ENCODE measurements around the gene RAB36. TPM values are rescaled to one million over a fixed set of nuclear protein-coding genes. Genes with fewer than 3 reads are reported as not detected.
A peak's percentile ranks its signal among the peaks of the same experiment; 100 is the strongest.

Gene RAB36
- total and polyA plus RNA-seq, 7 experiments from 2014 or later, result 0.10 to 1.2 (median 0.40) TPM

- H3K9me3 Mint-ChIP-seq, result no peaks in the 10 kb centered on the region
- H3K4me1 Mint-ChIP-seq, result peaks cover 9 to 79% (median 56%) of the 10 kb centered on the region in 7 donors
- ATAC-seq (no peak), DNase-seq (no peak)
- Histone ChIP-seq H3K4me3 (ENCODE audit: low read length) (no peak overlapping the region), H3K27me3 (ENCODE audit: control insufficient read depth in 2 of 2, insufficient read depth in 2 of 2, low read length in 2 of 2) (no peaks in the 10 kb centered on the region), H3K9me3 (ENCODE audit: control insufficient read depth in 2 of 3, low read length in 3 of 3) (no peaks in the 10 kb centered on the region), H3K4me1 (ENCODE audit: control insufficient read depth in 2 of 2, insufficient read depth in 2 of 2, low read length in 2 of 2) (peaks cover 0 to 3% of the 10 kb centered on the region in 2 donors), H3K36me3 (ENCODE audit: control insufficient read depth in 2 of 3, insufficient read depth in 3 of 3, low read length in 3 of 3) (peaks cover 0 to 17% (median 0%) of the 10 kb centered on the region in 3 experiments), H3K27ac (ENCODE audit: low read depth, low read length) (no peak overlapping the region)
- H3K27ac Mint-ChIP-seq, result peak overlapping the region in 3 of 9 donors; percentile 47 to 76 (median 54)
- peaks cover 0 to 55% (median 10%) of the 10 kb centered on the region in 5 donors for H3K36me3 Mint-ChIP-seq
- CTCF ChIA-PET, result no interaction called here
- POLR2A ChIA-PET, result no interaction called here
- H3K27me3 Mint-ChIP-seq, result no peaks in the 10 kb centered on the region
- no peak overlapping the region for H3K4me3 Mint-ChIP-seq
- intact Hi-C loops (cut with micrococcal nuclease), result loop anchor here in 1 of 2 donors (2.0 kb wide), 1 partner anchor 15 kb away; no protein-coding TSS in a partner anchor
Measured at GRCh38 chr22:23204125-23204488, 58.8 kb downstream of the RAB36 start.

- ChIA-PET POLR2A (no interaction called here), CTCF (no interaction called here)
- H3K4me1 ChIP-seq (ENCODE audit: control insufficient read depth in 2 of 2, insufficient read depth in 2 of 2, low read length in 2 of 2), result peaks cover 0 to 3% of the 10 kb centered on the region in 2 donors
- no peak overlapping the region for H3K4me3 ChIP-seq (ENCODE audit: low read length)
- no peaks in the 10 kb centered on the region for H3K27me3 ChIP-seq (ENCODE audit: control insufficient read depth in 2 of 2, insufficient read depth in 2 of 2, low read length in 2 of 2)
- no peak for DNase-seq
- H3K4me1 Mint-ChIP-seq, result peaks cover 9 to 75% (median 52%) of the 10 kb centered on the region in 7 donors
- H3K27ac ChIP-seq (ENCODE audit: low read depth, low read length), result no peak overlapping the region
- H3K4me3 Mint-ChIP-seq, result no peak overlapping the region
- H3K36me3 ChIP-seq (ENCODE audit: control insufficient read depth in 2 of 3, insufficient read depth in 3 of 3, low read length in 3 of 3), result peaks cover 0 to 17% (median 0%) of the 10 kb centered on the region in 3 experiments
- no peak for ATAC-seq
- peak overlapping the region in 1 of 9 donors; percentile 71 for H3K27ac Mint-ChIP-seq
- H3K36me3 Mint-ChIP-seq, result peaks cover 0 to 51% (median 10%) of the 10 kb centered on the region in 5 donors
- intact Hi-C loops (cut with micrococcal nuclease), result loop anchor here in 1 of 2 donors (2.0 kb wide), 1 partner anchor 14 kb away; no protein-coding TSS in a partner anchor
- H3K27me3 Mint-ChIP-seq, result no peaks in the 10 kb centered on the region
- H3K9me3 Mint-ChIP-seq, result no peaks in the 10 kb centered on the region
- H3K9me3 ChIP-seq (ENCODE audit: control insufficient read depth in 2 of 3, low read length in 3 of 3), result no peaks in the 10 kb centered on the region
Measured at GRCh38 chr22:23204541-23205157, 59.4 kb downstream of the RAB36 start.

GRCh38 chr22:23205339-23206049 lies 60.2 kb downstream of the RAB36 start:
- peaks cover 0 to 17% (median 0%) of the 10 kb centered on the region in 3 experiments for H3K36me3 ChIP-seq (ENCODE audit: control insufficient read depth in 2 of 3, insufficient read depth in 3 of 3, low read length in 3 of 3)
- no peaks in the 10 kb centered on the region for H3K9me3 ChIP-seq (ENCODE audit: control insufficient read depth in 2 of 3, low read length in 3 of 3)
- DNase-seq, result no peak
- Mint-ChIP-seq H3K4me1 (peaks cover 9 to 75% (median 58%) of the 10 kb centered on the region in 7 donors), H3K36me3 (peaks cover under 1 to 51% (median 10%) of the 10 kb centered on the region in 5 donors), H3K27me3 (no peaks in the 10 kb centered on the region), H3K9me3 (no peaks in the 10 kb centered on the region), H3K4me3 (no peak overlapping the region), H3K27ac (peak overlapping the region in 4 of 9 donors; percentile 15 to 71 (median 50))
- CTCF ChIA-PET, result interaction anchor here (1.1 to 1.2 kb wide), 2 partner anchors 21 to 45 kb away, joined by 3 read pairs; no protein-coding TSS in a partner anchor
- ATAC-seq, result no peak
- H3K4me3 ChIP-seq (ENCODE audit: low read length), result no peak overlapping the region
- POLR2A ChIA-PET, result interaction anchor here (1.1 to 1.6 kb wide), 2 partner anchors 10 to 14 kb away, joined by 3 to 5 read pairs; no protein-coding TSS in a partner anchor
- H3K4me1 ChIP-seq (ENCODE audit: control insufficient read depth in 2 of 2, insufficient read depth in 2 of 2, low read length in 2 of 2), result peaks cover 0 to 3% of the 10 kb centered on the region in 2 donors
- no peak overlapping the region for H3K27ac ChIP-seq (ENCODE audit: low read depth, low read length)
- intact Hi-C loops (cut with micrococcal nuclease), result loop anchor here in 1 of 2 donors (2.0 kb wide), 1 partner anchor 13 kb away; no protein-coding TSS in a partner anchor
- no peaks in the 10 kb centered on the region for H3K27me3 ChIP-seq (ENCODE audit: control insufficient read depth in 2 of 2, insufficient read depth in 2 of 2, low read length in 2 of 2)

DNA sequence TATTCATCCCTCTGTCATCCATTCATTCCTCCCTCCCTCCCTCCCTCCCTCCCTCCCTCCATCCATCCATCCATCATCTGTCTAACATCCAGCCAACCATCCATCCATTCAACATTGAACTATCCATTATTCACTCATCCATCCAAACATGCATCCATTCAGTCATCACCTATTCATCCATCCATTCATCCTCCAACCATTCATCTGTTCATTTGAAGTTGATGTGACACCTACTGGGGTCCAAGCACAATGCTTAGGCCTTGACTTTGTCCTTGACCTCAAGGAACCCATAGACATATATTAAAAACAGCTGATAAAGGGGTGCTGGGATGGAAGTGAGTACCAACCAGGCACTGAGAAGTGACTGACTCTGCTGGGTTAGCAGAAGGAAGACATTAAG lies 61.6 kb downstream of the RAB36 start:
- H3K27ac Mint-ChIP-seq, result peak overlapping the region in 7 of 9 donors; percentile 0 to 36 (median 16)
- DNase-seq (no peak), ATAC-seq (no peak)
- Histone ChIP-seq H3K4me1 (ENCODE audit: control insufficient read depth in 2 of 2, insufficient read depth in 2 of 2, low read length in 2 of 2) (peaks cover 0 to 3% of the 10 kb centered on the region in 2 donors), H3K4me3 (ENCODE audit: low read length) (no peak overlapping the region), H3K9me3 (ENCODE audit: control insufficient read depth in 2 of 3, low read length in 3 of 3) (no peaks in the 10 kb centered on the region), H3K27me3 (ENCODE audit: control insufficient read depth in 2 of 2, insufficient read depth in 2 of 2, low read length in 2 of 2) (no peaks in the 10 kb centered on the region), H3K27ac (ENCODE audit: low read depth, low read length) (no peak overlapping the region), H3K36me3 (ENCODE audit: control insufficient read depth in 2 of 3, insufficient read depth in 3 of 3, low read length in 3 of 3) (peaks cover 0 to 17% (median 0%) of the 10 kb centered on the region in 3 experiments)
- H3K27me3 Mint-ChIP-seq, result no peaks in the 10 kb centered on the region
- ChIA-PET CTCF (interaction anchor here (1.2 to 1.3 kb wide), 2 partner anchors 11 to 43 kb away, joined by 3 read pairs; no protein-coding TSS in a partner anchor), POLR2A (interaction anchor here (1.6 kb wide), 1 partner anchor 9 kb away, joined by 5 read pairs; no protein-coding TSS in a partner anchor)
- H3K4me1 Mint-ChIP-seq, result peaks cover 11 to 70% (median 56%) of the 10 kb centered on the region in 7 donors
- intact Hi-C loops (cut with micrococcal nuclease), result no loop called here
- no peak overlapping the region for H3K4me3 Mint-ChIP-seq
- peaks cover 3 to 48% (median 10%) of the 10 kb centered on the region in 5 donors for H3K36me3 Mint-ChIP-seq
- H3K9me3 Mint-ChIP-seq, result no peaks in the 10 kb centered on the region

GRCh38 chr22:23207729-23208393 lies 62.6 kb downstream of the RAB36 start:
- Histone ChIP-seq H3K27ac (ENCODE audit: low read depth, low read length) (no peak overlapping the region), H3K4me1 (ENCODE audit: control insufficient read depth in 2 of 2, insufficient read depth in 2 of 2, low read length in 2 of 2) (peaks cover 0 to 3% of the 10 kb centered on the region in 2 donors), H3K4me3 (ENCODE audit: low read length) (no peak overlapping the region), H3K9me3 (ENCODE audit: control insufficient read depth in 2 of 3, low read length in 3 of 3) (no peaks in the 10 kb centered on the region), H3K27me3 (ENCODE audit: control insufficient read depth in 2 of 2, insufficient read depth in 2 of 2, low read length in 2 of 2) (no peaks in the 10 kb centered on the region), H3K36me3 (ENCODE audit: control insufficient read depth in 2 of 3, insufficient read depth in 3 of 3, low read length in 3 of 3) (peaks cover 0 to 17% (median 0%) of the 10 kb centered on the region in 3 experiments)
- Mint-ChIP-seq H3K9me3 (no peaks in the 10 kb centered on the region), H3K4me3 (no peak overlapping the region), H3K27me3 (no peaks in the 10 kb centered on the region), H3K27ac (peak overlapping the region in 4 of 9 donors; percentile 0 to 51 (median 33)), H3K4me1 (peaks cover 8 to 72% (median 55%) of the 10 kb centered on the region in 7 donors), H3K36me3 (peaks cover 3 to 44% (median 10%) of the 10 kb centered on the region in 5 donors)
- DNase-seq, result no peak
- no peak for ATAC-seq
- POLR2A ChIA-PET, result interaction anchor here (0.7 kb wide), 1 partner anchor 27 kb away, joined by 3 read pairs; no protein-coding TSS in a partner anchor
- intact Hi-C loops (cut with micrococcal nuclease), result no loop called here
- CTCF ChIA-PET, result interaction anchor here (1.3 kb wide), 1 partner anchor 10 kb away, joined by 3 read pairs; no protein-coding TSS in a partner anchor
